Hippocampal formation (tissue), 2 donors: ENCODE data around the gene GJA10.

Experiments
- DNase-seq, 2 donors: peaks; one replicate each; lab custom pipeline; 2025; lab: John Stamatoyannopoulos, UW

GJA10 gene

DNA sequence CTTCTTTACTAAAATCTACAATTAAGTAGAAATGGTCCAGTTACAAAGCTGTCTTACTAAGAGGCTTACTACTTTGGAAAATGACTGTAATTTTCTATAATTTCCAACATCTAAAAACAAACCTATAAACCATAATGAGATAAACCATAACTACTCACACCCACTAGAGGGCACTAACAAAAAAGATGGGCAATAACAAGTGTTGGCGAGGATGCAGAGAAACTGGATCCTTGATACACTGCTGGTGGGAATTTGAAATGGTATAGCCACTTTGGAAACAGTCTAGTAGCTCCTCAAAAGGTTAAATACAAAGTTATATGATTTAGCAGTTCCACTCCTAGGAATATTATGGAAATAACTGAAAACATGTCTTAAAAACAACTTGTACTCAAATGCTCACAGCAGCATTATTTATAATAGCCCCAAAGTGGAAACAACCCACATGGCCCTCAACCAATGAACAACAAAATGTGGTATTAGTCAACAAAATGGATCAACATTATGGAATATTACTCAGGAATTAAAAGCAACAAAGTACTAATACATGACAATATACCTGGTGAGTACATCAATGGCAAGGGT, 50.6 kb downstream of the GJA10 start:
- no peak for DNase-seq
